Smooth muscle cell (in vitro differentiated cells): ENCODE results near the gene DTNBP1. TPM values are rescaled to one million over a fixed set of nuclear protein-coding genes. Genes with fewer than 3 reads are reported as not detected.

Experiments used
- DNase-seq: peaks from one replicate; lab custom pipeline; 2025; ENCODE audit not compliant: unreplicated experiment; lab: John Stamatoyannopoulos, UW
- H2AFZ ChIP-seq: fragments of 200-600 bp; sonication (generic); 2 replicates; pipeline ENCODE4 v1.6.0; 2016; ENCODE audit warnings: antibody characterized with exemption, low read depth, mild to moderate bottlenecking
- H3F3A ChIP-seq: fragments of 200-600 bp; sonication (generic); 2 replicates; pipeline ENCODE4 v1.6.0; 2017; ENCODE audit warnings: antibody characterized with exemption, low read depth
- H3K27ac ChIP-seq: fragments of 200-600 bp; sonication (generic); 2 replicates; pipeline ENCODE4 v1.5.1; 2016; ENCODE audit warnings: low read depth, mild to moderate bottlenecking
- H3K27me3 ChIP-seq: fragments of 200-600 bp; sonication (generic); 2 replicates; pipeline ENCODE4 v1.6.1; 2016; ENCODE audit warnings: low read depth, mild to moderate bottlenecking
- H3K36me3 ChIP-seq: fragments of 200-600 bp; sonication (generic); 2 replicates; pipeline ENCODE4 v1.5.1; 2016; ENCODE audit warnings: low read depth
- H3K4me1 ChIP-seq: fragments of 200-600 bp; sonication (generic); 2 replicates; pipeline ENCODE4 v1.5.1; 2016; ENCODE audit warnings: low read depth
- H3K4me2 ChIP-seq: fragments of 200-600 bp; sonication (generic); 2 replicates; pipeline ENCODE4 v1.6.0; 2016; ENCODE audit warnings: mild to moderate bottlenecking
- H3K4me3 ChIP-seq: fragments of 200-600 bp; sonication (generic); 2 replicates; pipeline ENCODE4 v1.5.1; 2016; ENCODE audit warnings: mild to moderate bottlenecking
- H3K79me2 ChIP-seq: fragments of 200-600 bp; sonication (generic); 2 replicates; pipeline ENCODE4 v1.6.0; 2016; ENCODE audit warnings: low read depth, mild to moderate bottlenecking
- H3K9ac ChIP-seq: fragments of 200-600 bp; sonication (generic); 2 replicates; pipeline ENCODE4 v1.6.0; 2016; ENCODE audit warnings: low read depth
- H3K9me3 ChIP-seq: fragments of 200-600 bp; sonication (generic); replicated peaks from 2 replicates; pipeline ENCODE4 v1.5.1; 2016; ENCODE audit warnings: low read depth
- H4K20me1 ChIP-seq: fragments of 200-600 bp; sonication (generic); 2 replicates; pipeline ENCODE4 v1.6.0; 2016; ENCODE audit warnings: low read depth
- CTCF ChIP-seq: fragments of 200-600 bp; sonication (generic); IDR thresholded peaks from 2 replicates; pipeline ENCODE4 v1.5.1; 2017; ENCODE audit warnings: borderline replicate concordance, mild to moderate bottlenecking, antibody characterized with exemption; ENCODE audit not compliant: insufficient read depth, poor library complexity, severe bottlenecking
- WGBS: methylation state at CpG from one replicate; pipeline ENCODE4 v1.1.7; 2016; ENCODE audit warnings: low lambda C conversion rate; 5-methylcytosine and 5-hydroxymethylcytosine counted together
- polyA plus RNA-seq: library from polyadenylated mRNA; unstranded; fragments of >200 nt; fragmentation: Nextera tagmentation; extraction: Ambion mirVana; gene quantifications from 2 replicates; pipeline ENCODE4 v1.2.1, GENCODE V29; 2016
- total RNA-seq: library from RNA; depleted of rRNA; stranded (reverse); fragments of >200 nt; gene quantifications from 2 replicates; pipeline ENCODE4 v1.2.3, GENCODE V29; 2014

The DTNBP1 gene
- total and polyA plus RNA-seq, 2 experiments from 2014 or later, result 11.9 to 24.2 TPM

GRCh38 chr6:15585760-15586214, 77.0 kb downstream of the DTNBP1 start:
- H3K36me3 ChIP-seq, result no peaks in the 10 kb centered on the region
- H2AFZ ChIP-seq, result no peak overlapping the region
- no peaks in the 10 kb centered on the region for H3K4me1 ChIP-seq
- no peak for DNase-seq
- TF ChIP-seq CTCF, result no peak
- H3K27me3 ChIP-seq, result no peaks in the 10 kb centered on the region
- no peaks in the 10 kb centered on the region for H3F3A ChIP-seq
- H4K20me1 ChIP-seq, result no peaks in the 10 kb centered on the region
- 75% methylated on average over 2 of the region's 2 CpGs for WGBS
- no peak overlapping the region for H3K27ac ChIP-seq
- H3K9me3 ChIP-seq, result no peaks in the 10 kb centered on the region
- no peak overlapping the region for H3K4me2 ChIP-seq
- H3K9ac ChIP-seq, result no peak overlapping the region
- no peaks in the 10 kb centered on the region for H3K79me2 ChIP-seq
- no peak overlapping the region for H3K4me3 ChIP-seq

- Histone ChIP-seq H3K4me2 (no peak overlapping the region), H2AFZ (no peak overlapping the region), H3K27me3 (no peaks in the 10 kb centered on the region), H3K79me2 (no peaks in the 10 kb centered on the region), H3K9me3 (no peaks in the 10 kb centered on the region), H3K4me3 (no peak overlapping the region), H3K36me3 (no peaks in the 10 kb centered on the region), H3F3A (no peaks in the 10 kb centered on the region), H3K9ac (no peak overlapping the region), H4K20me1 (no peaks in the 10 kb centered on the region), H3K27ac (no peak overlapping the region), H3K4me1 (no peaks in the 10 kb centered on the region)
- TF ChIP-seq CTCF, result no peak
- 100% methylated on average over 1 of the region's 1 CpG for WGBS
- DNase-seq, result no peak
These were observed 80.3 kb downstream of the DTNBP1 start for GRCh38 chr6:15582499-15582898.

GRCh38 chr6:15581751-15582150, 81.1 kb downstream of the DTNBP1 start:
- no peaks in the 10 kb centered on the region for H4K20me1 ChIP-seq
- H3K4me3 ChIP-seq, result no peak overlapping the region
- H3K27me3 ChIP-seq, result no peaks in the 10 kb centered on the region
- H3K4me1 ChIP-seq, result no peaks in the 10 kb centered on the region
- no peak overlapping the region for H2AFZ ChIP-seq
- WGBS, result 98% methylated on average over 4 of the region's 4 CpGs
- H3K9me3 ChIP-seq, result no peaks in the 10 kb centered on the region
- no peak overlapping the region for H3K27ac ChIP-seq
- no peak for TF ChIP-seq CTCF
- H3F3A ChIP-seq, result no peaks in the 10 kb centered on the region
- H3K4me2 ChIP-seq, result no peak overlapping the region
- no peaks in the 10 kb centered on the region for H3K36me3 ChIP-seq
- no peaks in the 10 kb centered on the region for H3K79me2 ChIP-seq
- H3K9ac ChIP-seq, result no peak overlapping the region
- no peak for DNase-seq

- no peak for DNase-seq
- Histone ChIP-seq H3K27ac (no peak overlapping the region), H3K4me3 (no peak overlapping the region), H3K4me2 (no peak overlapping the region), H3K9me3 (no peaks in the 10 kb centered on the region), H3K36me3 (no peaks in the 10 kb centered on the region), H2AFZ (no peak overlapping the region), H3F3A (no peaks in the 10 kb centered on the region), H3K27me3 (no peaks in the 10 kb centered on the region), H3K4me1 (no peaks in the 10 kb centered on the region), H3K79me2 (no peaks in the 10 kb centered on the region), H4K20me1 (no peaks in the 10 kb centered on the region), H3K9ac (no peak overlapping the region)
- 94% methylated on average over 2 of the region's 2 CpGs for WGBS
- TF ChIP-seq CTCF, result no peak
These were observed 82.5 kb downstream of the DTNBP1 start for GRCh38 chr6:15580326-15580725.
